Ovary (tissue), 9 donors: ENCODE results near the gene PYGO1. TPM values are rescaled to one million over a fixed set of nuclear protein-coding genes. Genes with fewer than 3 reads are reported as not detected.

Experiments
- DNase-seq, 5 donors: peaks; one replicate each; pipeline ENCODE4 v3.0.0-alpha.2; 2019 to 2020
- H3K27ac ChIP-seq, 2 donors: fragments of 200-600 bp; one replicate each; pipeline versions ENCODE4 v1.5.1 to v1.8.0; 2019 to 2022
- H3K27me3 ChIP-seq: fragments of 200-600 bp; one replicate; pipeline ENCODE4 v1.8.0; 2022
- H3K36me3 ChIP-seq: fragments of 200-600 bp; sonication (generic); one replicate; pipeline ENCODE4 v1.5.1; 2019
- H3K4me1 ChIP-seq: one replicate; pipeline ENCODE4 v1.8.1; 2013; ENCODE audit warnings: mild to moderate bottlenecking, moderate library complexity; ENCODE audit not compliant: insufficient read depth
- H3K4me3 ChIP-seq: fragments of 200-600 bp; sonication (generic); one replicate; pipeline ENCODE4 v1.5.1; 2017
- H3K9me3 ChIP-seq, 2 donors: fragments of 200-600 bp in 1 of 2; sonication (generic) in 1 of 2; one replicate each; pipeline versions ENCODE4 v1.5.1 to v1.8.1; 2013 to 2019; ENCODE audit warnings: mild to moderate bottlenecking in 1 of 2, moderate library complexity in 1 of 2
- CTCF ChIP-seq, 3 donors: fragments of 450-650 bp in 2 of 3; fragments of 200-600 bp in 1 of 3; IDR thresholded peaks; one replicate each; pipeline versions ENCODE4 v1.5.1 to v1.8.0; 2016 to 2022; ENCODE audit warnings: antibody characterized with exemption in 3 of 3, mild to moderate bottlenecking in 1 of 3
- EP300 ChIP-seq: sonication (generic); formaldehyde crosslinking; IDR thresholded peaks from one replicate; pipeline ENCODE4 v1.6.1; 2017; ENCODE audit warnings: antibody characterized with exemption
- POLR2A ChIP-seq: fragments of 450-650 bp; IDR thresholded peaks from one replicate; pipeline ENCODE4 v1.6.1; 2017; ENCODE audit warnings: antibody characterized with exemption, mild to moderate bottlenecking, moderate library complexity
- WGBS, 3 donors: extraction: QIAGEN DNeasy Blood & Tissue Kit in 1 of 3; methylation state at CpG; one replicate each; pipeline versions ENCODE4 v1.1.5 to v1.1.7; 2013 to 2017; 5-methylcytosine and 5-hydroxymethylcytosine counted together
- intact Hi-C, 4 donors: fragments of 100-400 bp; cut with DNase I; formaldehyde crosslinking; loops; one replicate each; pipeline versions ENCODE4 v1.11.0 to v1.15.1; 2022 to 2023
- polyA plus RNA-seq, 2 donors: library from polyadenylated mRNA; stranded (reverse); fragments of 200-250 nt in 1 of 2; fragments of 350-450 nt in 1 of 2; fragmentation: Illumina TruSeq in 1 of 2; extraction: RNeasy Lipid Tissue Mini Kit (QIAGEN cat#74804) in 1 of 2; gene quantifications; one replicate each; pipeline ENCODE4 v1.2.3, GENCODE V29; 2013 to 2014
- total RNA-seq, 7 donors: library from RNA; depleted of rRNA in 2 of 7; stranded (reverse); fragments of >200 nt in 2 of 7; fragmentation: NEBNext Ultra II Directional in 3 of 7; extraction: Animal tissue kit (Norgen Biotek cat#: 25700) in 3 of 7; gene quantifications; one replicate each; pipeline versions ENCODE4 v1.1.0 to v1.2.4, GENCODE V29; 2016 to 2023
- donor health status: DM: no; HTN: no; CAD: no; lungs with moderate emphysema.
- donor health status: DM: no; HTN: no; CAD: no.
- donor health status: Bipolar disorder and iron deficiency.
- donor health status: DM: yes; HTN: yes; CAD: no.
- donor health status: DM: no; HTN: no; CAD: no.
- donor health status: DM: yes; HTN: yes; CAD: no.

The PYGO1 gene
- total and polyA plus RNA-seq, 9 donors: 4.0 to 31.1 (median 22.7) TPM

DNA sequence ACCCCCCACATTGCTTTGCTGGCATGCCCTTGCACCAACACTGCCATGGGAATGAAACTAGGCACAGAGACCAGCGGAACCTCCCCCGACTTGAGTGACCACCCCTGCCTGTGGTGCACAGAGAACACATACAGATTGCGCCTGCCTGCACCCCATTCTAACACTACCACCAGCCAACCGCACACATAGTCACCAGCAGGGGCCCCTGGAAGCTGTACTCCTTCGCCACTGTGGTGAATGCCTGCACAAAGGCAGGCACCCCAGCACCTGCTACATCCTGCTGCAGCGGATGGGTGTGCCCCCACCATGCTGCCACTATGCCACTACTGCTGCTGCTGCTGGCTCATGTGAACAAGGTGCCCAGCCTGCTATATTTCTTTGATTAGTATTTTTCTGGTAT lies 52.7 kb downstream of the PYGO1 start:
- H3K4me3 ChIP-seq: no peak overlapping the region
- H3K9me3 ChIP-seq: no peaks in the 10 kb centered on the region
- whole genome bisulfite sequencing, 3 donors: 74 to 78% (median 76%) methylated on average over 6 of the region's 6 CpGs
- no peaks in the 10 kb centered on the region for H3K36me3 ChIP-seq
- no peak overlapping the region for H3K27ac ChIP-seq
- intact Hi-C loops: no loop called here
- H3K27me3 ChIP-seq: no peaks in the 10 kb centered on the region
- TF ChIP-seq POLR2A (no peak), CTCF (IDR thresholded peaks at IDR 0.05) (no peak), EP300 (no peak)
- DNase-seq: no peak
- H3K4me1 ChIP-seq: no peaks in the 10 kb centered on the region

DNA sequence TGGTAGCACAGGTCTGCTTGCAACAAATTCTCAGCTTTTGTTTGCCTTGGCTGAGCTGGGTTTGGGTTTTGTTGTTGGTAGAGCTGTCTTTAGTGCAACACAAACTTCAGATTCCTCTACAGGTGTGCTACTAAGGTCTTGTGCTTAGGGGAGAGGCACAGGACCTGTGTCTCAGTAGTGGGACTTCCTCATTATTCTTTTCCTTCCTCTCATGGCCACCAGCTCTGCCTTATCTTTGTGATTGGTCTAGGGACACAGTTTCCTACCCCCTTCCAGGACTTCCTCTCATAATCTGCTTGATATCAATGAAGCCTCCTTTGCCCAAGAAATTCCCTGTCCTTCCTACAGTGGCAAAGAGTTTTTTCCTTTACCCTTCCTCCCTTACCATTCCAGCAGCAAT lies 55.2 kb downstream of the PYGO1 start:
- no peak for DNase-seq
- Histone ChIP-seq H3K9me3 (no peaks in the 10 kb centered on the region), H3K4me3 (no peak overlapping the region), H3K36me3 (no peaks in the 10 kb centered on the region), H3K27me3 (no peaks in the 10 kb centered on the region), H3K4me1 (no peaks in the 10 kb centered on the region), H3K27ac (no peak overlapping the region)
- intact Hi-C loops: no loop called here
- no peak for TF ChIP-seq POLR2A
- no peak for TF ChIP-seq EP300
- TF ChIP-seq CTCF (IDR thresholded peaks at IDR 0.05): no peak

- WGBS, 3 donors: 65 to 70% (median 66%) methylated on average over 4 of the region's 4 CpGs
- TF ChIP-seq CTCF (IDR thresholded peaks at IDR 0.05) (no peak), EP300 (no peak), POLR2A (no peak)
- DNase-seq: no peak
- intact Hi-C loops: no loop called here
- no peaks in the 10 kb centered on the region for H3K36me3 ChIP-seq
- H3K27ac ChIP-seq: no peak overlapping the region
- no peak overlapping the region for H3K4me3 ChIP-seq
- no peaks in the 10 kb centered on the region for H3K4me1 ChIP-seq
- H3K9me3 ChIP-seq: no peaks in the 10 kb centered on the region
- H3K27me3 ChIP-seq: no peaks in the 10 kb centered on the region
Measured at GRCh38 chr15:55530861-55531313, 57.3 kb downstream of the PYGO1 start.

- no peaks in the 10 kb centered on the region for H3K27me3 ChIP-seq
- H3K4me1 ChIP-seq: no peaks in the 10 kb centered on the region
- intact Hi-C loops: no loop called here
- H3K9me3 ChIP-seq: peaks cover 0 to 3% of the 10 kb centered on the region in 2 donors
- DNase-seq: no peak
- H3K27ac ChIP-seq: no peak overlapping the region
- no peaks in the 10 kb centered on the region for H3K36me3 ChIP-seq
- 40 to 44% (median 43%) methylated on average over 4 of the region's 4 CpGs for WGBS, 3 donors
- TF ChIP-seq CTCF (IDR thresholded peaks at IDR 0.05) (no peak), EP300 (no peak), POLR2A (no peak)
- H3K4me3 ChIP-seq: no peak overlapping the region
Measured at GRCh38 chr15:55528812-55529211, 59.3 kb downstream of the PYGO1 start.

GRCh38 chr15:55527150-55527549 lies 61.0 kb downstream of the PYGO1 start:
- peaks cover 0 to 3% of the 10 kb centered on the region in 2 donors for H3K9me3 ChIP-seq
- DNase-seq: no peak
- intact Hi-C loops: no loop called here
- no peaks in the 10 kb centered on the region for H3K27me3 ChIP-seq
- H3K4me3 ChIP-seq: no peak overlapping the region
- no peaks in the 10 kb centered on the region for H3K36me3 ChIP-seq
- H3K4me1 ChIP-seq: no peaks in the 10 kb centered on the region
- WGBS, 3 donors: 71 to 92% (median 86%) methylated on average over 1 of the region's 1 CpG
- no peak for TF ChIP-seq EP300
- TF ChIP-seq POLR2A: no peak
- TF ChIP-seq CTCF (IDR thresholded peaks at IDR 0.05): no peak
- H3K27ac ChIP-seq: no peak overlapping the region
